ENCODE data around the gene WIPI1.
A peak's percentile ranks its signal among the peaks of the same experiment; 100 is the strongest.

The WIPI1 gene

DNA sequence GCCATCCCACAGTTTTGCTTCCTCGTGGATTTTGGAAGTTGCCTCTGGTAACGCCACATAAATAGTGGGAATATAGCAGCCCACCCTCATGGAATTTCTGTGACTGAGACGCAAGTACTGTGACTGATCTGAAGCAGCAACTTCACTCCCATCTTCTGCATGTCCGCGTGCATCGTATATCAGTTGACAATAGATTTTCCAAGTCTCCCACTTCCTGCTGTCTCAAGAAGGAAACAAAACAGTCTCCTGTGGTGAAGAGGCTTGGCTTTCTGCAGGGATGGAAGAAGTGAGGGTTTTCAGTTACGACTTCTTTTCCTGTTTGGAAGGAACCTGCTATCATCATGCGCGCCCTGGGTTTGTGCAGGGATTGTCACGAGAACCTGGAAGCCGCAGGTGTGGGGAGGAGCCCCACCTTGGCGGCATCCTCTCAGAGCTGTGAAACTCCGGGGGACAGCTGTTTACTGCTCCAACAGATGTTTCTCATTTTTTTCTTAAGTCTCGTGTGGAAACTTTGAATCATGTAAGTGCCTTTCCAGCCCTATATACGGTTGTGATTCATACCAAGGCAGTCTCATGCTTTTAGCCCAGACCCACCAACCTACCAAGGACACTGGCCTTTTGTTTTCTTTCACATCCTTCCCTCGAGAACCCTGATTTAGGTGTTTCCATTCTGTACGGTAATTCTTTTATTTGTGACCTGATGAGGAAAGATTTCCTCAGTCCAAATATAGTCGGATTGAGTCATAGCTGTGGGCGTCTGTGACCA is 57.5 kb downstream of the WIPI1 start:
- no peak overlapping the region for H3K27ac ChIP-seq

DNA sequence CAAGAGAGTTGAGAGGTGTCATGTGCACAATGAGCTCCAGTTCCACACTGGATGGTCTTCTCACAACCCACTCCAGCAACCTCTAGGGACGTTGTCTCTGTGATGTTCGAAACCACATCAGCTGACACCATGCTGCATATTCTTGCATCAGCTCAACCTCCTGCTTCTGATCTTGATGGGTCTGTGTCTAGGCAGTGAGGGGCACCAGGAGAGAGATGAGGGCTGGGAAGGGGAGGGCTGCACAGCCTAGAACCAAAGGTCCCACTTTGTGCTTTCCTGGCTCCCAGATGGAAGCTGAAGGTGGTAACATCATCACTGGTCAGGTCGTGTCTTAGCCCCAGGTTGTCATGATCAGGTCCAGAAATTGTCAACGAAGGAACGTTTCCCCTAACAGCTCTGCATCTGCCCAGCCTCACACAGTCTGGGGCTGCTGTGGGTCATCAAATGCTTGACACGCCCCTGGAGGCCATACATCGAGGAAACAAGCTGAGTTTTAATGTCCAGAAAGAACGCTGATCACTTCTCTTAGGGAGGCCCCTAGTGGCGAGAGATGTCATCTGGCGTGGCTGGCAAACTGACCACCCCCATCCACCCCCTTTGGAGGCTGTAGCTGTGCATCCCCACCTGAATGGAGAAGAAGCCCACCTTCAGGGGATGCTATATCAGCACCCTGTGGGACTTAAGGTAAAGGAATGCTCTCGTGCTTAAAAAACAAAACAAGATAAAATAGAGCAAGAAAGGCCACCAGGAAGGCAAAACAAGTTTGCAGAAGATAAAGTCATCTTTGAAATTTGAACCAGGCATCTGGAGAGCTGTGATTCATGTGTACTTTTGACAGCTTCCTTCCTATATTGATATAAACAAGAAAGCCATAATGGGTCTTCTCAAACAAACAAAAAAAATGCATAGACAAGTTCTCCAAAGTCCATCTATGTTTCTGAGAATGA is 58.3 kb downstream of the WIPI1 start:
- TF ChIP-seq, protein P1, sequence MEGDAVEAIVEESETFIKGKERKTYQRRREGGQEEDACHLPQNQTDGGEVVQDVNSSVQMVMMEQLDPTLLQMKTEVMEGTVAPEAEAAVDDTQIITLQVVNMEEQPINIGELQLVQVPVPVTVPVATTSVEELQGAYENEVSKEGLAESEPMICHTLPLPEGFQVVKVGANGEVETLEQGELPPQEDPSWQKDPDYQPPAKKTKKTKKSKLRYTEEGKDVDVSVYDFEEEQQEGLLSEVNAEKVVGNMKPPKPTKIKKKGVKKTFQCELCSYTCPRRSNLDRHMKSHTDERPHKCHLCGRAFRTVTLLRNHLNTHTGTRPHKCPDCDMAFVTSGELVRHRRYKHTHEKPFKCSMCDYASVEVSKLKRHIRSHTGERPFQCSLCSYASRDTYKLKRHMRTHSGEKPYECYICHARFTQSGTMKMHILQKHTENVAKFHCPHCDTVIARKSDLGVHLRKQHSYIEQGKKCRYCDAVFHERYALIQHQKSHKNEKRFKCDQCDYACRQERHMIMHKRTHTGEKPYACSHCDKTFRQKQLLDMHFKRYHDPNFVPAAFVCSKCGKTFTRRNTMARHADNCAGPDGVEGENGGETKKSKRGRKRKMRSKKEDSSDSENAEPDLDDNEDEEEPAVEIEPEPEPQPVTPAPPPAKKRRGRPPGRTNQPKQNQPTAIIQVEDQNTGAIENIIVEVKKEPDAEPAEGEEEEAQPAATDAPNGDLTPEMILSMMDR (IDR thresholded peaks at IDR 0.05), result no peak
- no peak for DNase-seq (ENCODE audit: low spot score)

More for the DNA sequence above, 57.5 kb downstream of the WIPI1 start:
- no peak for DNase-seq (ENCODE audit: low spot score)
- H3K4me3 ChIP-seq, result no peak overlapping the region
- TF ChIP-seq, protein P1 (IDR thresholded peaks at IDR 0.05), result no peak

DNA sequence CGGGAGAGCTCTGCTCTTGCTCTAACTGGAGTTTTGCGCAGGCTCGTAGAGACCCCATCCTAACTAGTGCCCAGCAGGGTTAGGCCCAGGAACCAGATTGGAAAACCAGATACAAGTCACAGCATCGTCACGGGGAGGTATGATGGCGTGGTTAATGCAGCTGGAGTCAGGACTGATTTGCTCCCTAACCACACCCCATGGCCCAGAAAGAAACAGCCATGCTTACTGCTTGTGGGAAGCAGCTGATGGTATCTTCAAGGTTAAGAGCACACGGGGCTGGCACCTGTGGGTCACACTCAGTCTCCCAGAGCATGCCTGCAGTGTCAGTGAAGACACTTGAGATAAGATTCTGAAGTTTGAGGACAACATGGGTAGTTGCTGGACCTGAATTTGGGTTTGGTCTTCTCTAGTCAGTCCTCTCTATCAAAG is 60.2 kb downstream of the WIPI1 start:
- H3K4me3 ChIP-seq, result no peak overlapping the region

More for the DNA sequence above, 58.3 kb downstream of the WIPI1 start:
- Histone ChIP-seq H3K4me3 (no peak overlapping the region), H3K27ac (no peak overlapping the region)

DNA sequence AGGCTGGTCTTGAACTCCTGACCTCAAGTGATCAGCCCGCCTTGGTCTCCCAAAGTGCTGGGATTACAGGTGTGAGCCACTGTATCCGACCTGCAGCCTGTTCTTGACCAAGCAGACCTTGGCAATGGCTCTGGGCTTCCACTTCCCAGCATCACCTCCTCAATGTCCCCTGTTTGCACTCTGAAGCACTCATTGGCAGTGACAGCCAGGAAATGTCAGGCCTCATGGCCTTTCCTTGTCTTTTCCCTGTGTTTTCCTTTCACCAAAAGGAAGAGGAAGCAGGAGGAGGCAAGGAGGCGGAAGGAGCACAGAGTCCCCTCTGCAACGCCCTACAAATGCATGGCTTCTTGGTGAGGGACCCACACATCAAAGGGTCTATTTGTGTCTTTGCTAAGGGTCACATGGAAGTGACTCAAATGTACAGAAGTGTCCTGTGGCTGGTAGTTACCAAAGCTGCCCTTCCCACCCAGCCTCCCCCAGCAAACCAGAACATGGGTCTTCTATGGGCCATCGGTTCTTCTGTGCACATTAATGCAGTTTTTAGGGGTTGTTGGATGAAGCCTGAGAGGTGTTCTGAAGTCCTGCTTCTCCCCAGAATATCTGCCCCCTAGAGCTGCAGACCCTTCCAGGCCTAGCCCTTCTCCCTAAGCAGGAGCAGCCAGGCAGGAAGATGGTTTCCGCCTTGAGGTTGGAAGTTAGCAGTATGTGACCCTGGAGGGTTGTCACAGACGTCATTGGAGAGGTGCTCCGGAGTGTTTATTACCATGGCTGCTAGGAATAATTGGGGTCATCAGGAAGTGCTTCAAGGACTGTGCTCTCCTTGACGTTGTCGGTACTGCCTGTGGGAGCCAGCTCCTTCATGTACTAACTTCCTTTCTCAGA is 60.8 kb downstream of the WIPI1 start:
- no peak for DNase-seq (ENCODE audit: low spot score)
- Histone ChIP-seq H3K27ac (no peak overlapping the region), H3K4me3 (no peak overlapping the region)
- TF ChIP-seq, protein P1 (IDR thresholded peaks at IDR 0.05), result no peak

More for the DNA sequence above, 60.2 kb downstream of the WIPI1 start:
- no peak overlapping the region for H3K27ac ChIP-seq
- no peak for DNase-seq (ENCODE audit: low spot score)
- TF ChIP-seq, protein P1 (IDR thresholded peaks at IDR 0.05), result no peak

DNA sequence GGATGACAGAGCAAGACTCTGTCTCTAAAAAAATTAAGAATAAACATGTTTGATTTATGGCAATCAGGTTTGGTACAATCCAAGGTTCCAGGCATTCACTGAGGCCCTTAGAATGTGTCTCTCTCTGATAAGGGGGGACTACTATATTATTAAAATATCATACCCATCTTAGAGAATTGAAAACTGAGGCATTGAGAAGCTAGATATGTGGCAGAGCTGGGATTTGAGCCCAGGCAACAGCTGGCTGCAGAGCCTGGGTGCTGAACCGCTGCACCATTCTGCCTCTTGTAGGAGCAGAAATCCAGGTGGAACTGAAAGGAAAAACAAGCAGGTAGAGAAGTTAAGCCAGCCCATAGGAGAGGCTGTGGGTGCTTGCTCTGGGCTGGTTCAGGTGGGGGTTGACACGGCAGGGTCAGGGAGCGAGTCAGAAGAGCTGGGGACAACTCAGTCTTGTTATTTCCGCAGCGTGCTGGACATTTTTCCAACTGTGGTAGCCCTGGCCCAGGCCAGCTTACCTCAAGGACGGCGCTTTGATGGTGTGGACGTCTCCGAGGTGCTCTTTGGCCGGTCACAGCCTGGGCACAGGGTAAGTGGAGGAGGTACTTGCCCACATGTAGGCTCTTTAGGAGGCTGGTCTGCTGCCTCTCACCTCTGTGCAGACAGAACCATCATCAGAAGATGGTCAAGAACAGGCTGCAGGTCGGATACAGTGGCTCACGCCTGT is 62.5 kb downstream of the WIPI1 start:
- peak; percentile 29 for DNase-seq (ENCODE audit: low spot score)
- H3K27ac ChIP-seq, result no peak overlapping the region
- no peak overlapping the region for H3K4me3 ChIP-seq
- TF ChIP-seq, protein P1 (IDR thresholded peaks at IDR 0.05), result no peak

Measured in coronary artery (tissue), 2 donors.